ENCODE measurements around the gene CACNG5. TPM values are rescaled to one million over a fixed set of nuclear protein-coding genes. Genes with fewer than 3 reads are reported as not detected.

Gene CACNG5
- total RNA-seq, 3 donors from 2014 or later (not counting 1 experiment from before 2014, with no cell fraction given), result not detected

- Histone ChIP-seq H3K4me1 (ENCODE audit: control insufficient read depth, insufficient read depth, low read length) (no peaks in the 10 kb centered on the region), H3K9me3 (ENCODE audit: control insufficient read depth, insufficient read depth, low read length) (no peaks in the 10 kb centered on the region), H3K27me3 (ENCODE audit: control insufficient read depth, insufficient read depth, low read length) (no peaks in the 10 kb centered on the region), H3K27ac (ENCODE audit: low read length) (no peak overlapping the region), H3K36me3 (ENCODE audit: control insufficient read depth, insufficient read depth, low read length) (no peaks in the 10 kb centered on the region), H3K4me3 (ENCODE audit: low read length) (no peak overlapping the region)
- H3K27me3 Mint-ChIP-seq (ENCODE audit: low read depth in 2 of 2), result peaks cover 18 to 24% of the 10 kb centered on the region in 2 donors
- H3K4me1 Mint-ChIP-seq, result no peaks in the 10 kb centered on the region
- peaks cover 0 to 3% of the 10 kb centered on the region in 2 donors for H3K9me3 Mint-ChIP-seq
- ATAC-seq (no peak), DNase-seq (no peak)
- 74% methylated on average over 2 of the region's 2 CpGs for WGBS (ENCODE audit: insufficient coverage)
- H3K4me3 Mint-ChIP-seq, result no peak overlapping the region
- intact Hi-C loops (cut with micrococcal nuclease), result no loop called here
- TF ChIP-seq CTCF (IDR thresholded peaks at IDR 0.05), result no peak
- H3K36me3 Mint-ChIP-seq, result no peaks in the 10 kb centered on the region
- no peak overlapping the region for H3K27ac Mint-ChIP-seq
These were observed 99.1 kb downstream of the CACNG5 start for GRCh38 chr17:66934040-66934439.

Other genes starting within 250 kb of the CACNG5 start
- gene CACNG4, start 129.6 kb downstream of the CACNG5 start, total RNA-seq, result not detected
- gene CACNG1, start 209.4 kb downstream of the CACNG5 start, total RNA-seq, result not detected

All from natural killer cell (primary cell).